ENCODE measurements around the gene ERP29.

ERP29 gene

DNA sequence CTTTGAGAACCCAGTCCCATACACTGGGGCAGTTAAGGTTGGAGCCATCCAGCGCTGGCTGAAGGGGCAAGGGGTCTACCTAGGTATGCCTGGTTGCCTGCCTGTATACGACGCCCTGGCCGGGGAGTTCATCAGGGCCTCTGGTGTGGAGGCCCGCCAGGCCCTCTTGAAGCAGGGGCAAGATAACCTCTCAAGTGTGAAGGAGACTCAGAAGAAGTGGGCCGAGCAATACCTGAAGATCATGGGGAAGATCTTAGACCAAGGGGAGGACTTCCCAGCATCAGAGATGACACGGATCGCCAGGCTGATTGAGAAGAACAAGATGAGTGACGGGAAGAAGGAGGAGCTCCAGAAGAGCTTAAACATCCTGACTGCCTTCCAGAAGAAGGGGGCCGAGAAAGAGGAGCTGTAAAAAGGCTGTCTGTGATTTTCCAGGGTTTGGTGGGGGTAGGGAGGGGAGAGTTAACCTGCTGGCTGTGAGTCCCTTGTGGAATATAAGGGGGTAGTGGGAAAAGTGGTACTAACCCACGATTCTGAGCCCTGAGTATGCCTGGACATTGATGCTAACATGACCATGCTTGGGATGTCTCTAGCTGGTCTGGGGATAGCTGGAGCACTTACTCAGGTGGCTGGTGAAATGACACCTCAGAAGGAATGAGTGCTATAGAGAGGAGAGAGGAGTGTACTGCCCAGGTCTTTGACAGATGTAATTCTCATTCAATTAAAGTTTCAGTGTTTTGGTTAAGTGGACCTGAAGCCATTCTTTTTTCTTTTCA is 9.2 kb downstream of the ERP29 start:
- DNase-seq (ENCODE audit: low read depth): no peak
- H3K4me3 ChIP-seq (ENCODE audit: low read length): no peak overlapping the region
- no peak for TF ChIP-seq CTCF (conservative IDR thresholded peaks at IDR 0.05; ENCODE audit: low read depth, low read length)

DNA sequence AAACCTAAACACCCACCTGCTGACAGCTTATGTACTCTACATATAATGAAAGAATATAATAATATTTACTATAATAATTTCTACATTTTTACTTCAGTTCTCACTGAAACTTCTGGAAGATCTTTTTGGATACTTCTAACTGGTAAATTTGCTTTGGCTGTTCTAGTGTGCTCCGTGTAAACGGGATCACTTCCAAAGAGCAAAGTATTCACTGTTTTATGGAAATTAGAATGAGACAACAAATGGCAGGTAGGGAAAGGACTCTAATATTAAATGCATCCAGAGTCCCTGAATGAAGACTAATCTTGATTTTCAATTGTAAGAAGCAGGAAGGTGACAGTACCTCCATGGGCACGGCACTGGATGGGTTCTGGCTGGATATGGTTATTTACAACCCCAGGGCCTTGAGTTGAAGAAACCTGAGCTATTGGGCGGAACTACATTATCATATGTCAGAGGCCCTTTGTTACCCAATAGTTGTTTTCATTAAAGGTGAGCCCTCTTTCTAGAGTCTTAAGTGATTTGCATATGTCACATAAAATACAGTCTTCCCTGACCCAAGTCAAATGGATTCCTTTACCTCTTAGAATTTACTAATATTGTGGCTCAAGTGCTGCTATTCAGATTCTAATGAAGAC is 10.7 kb downstream of the ERP29 start:
- no peak for DNase-seq (ENCODE audit: low read depth)
- no peak overlapping the region for H3K4me3 ChIP-seq (ENCODE audit: low read length)
- TF ChIP-seq CTCF (conservative IDR thresholded peaks at IDR 0.05; ENCODE audit: low read depth, low read length): no peak

DNA sequence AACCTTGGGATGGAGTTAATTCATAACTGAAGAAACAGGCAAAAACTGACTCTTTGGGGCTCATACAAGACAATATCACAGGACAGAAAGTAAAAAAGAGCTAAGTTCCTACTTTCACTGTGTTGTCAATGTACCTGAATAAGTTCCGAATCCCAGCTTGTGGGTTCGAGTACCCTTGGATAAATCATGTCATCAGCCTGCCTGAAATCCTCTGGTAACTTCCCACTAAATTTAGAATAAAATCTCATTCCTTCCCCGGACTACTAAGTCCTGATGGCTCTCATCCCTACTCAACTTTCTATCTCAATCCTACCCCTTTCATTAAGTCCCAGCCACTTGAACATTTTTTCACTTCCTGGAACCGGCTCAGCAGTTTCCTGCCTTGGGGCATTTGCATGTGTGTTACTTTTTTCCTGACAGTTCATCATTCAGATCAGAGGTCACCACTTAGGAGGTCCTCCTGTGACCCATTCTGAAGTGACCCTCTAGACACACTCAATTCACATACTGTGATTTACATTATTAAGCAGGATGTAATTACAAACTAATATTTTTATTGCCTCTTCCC is 12.7 kb downstream of the ERP29 start:
- no peak for TF ChIP-seq CTCF (conservative IDR thresholded peaks at IDR 0.05; ENCODE audit: low read depth, low read length)
- H3K4me3 ChIP-seq (ENCODE audit: low read length): no peak overlapping the region
- no peak for DNase-seq (ENCODE audit: low read depth)

DNA sequence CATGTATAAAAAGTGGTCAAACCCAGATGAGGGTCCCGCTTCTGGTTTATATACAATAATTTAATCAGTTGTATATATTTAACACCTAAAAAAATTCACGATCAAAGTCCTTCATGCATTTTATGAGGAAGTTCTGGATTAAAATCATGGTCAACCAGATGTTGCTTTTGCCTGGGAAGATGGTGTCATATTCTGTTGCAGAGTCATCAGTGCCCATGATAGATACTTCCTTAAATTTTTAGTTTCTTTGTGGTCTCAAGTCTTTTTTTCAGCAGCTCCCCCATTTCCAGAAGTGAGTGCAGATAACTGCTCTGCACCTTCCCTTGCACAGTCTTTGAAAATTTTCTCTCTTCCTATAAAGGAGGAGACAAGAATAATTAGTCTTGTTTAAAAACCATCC is 16.1 kb downstream of the ERP29 start:
- TF ChIP-seq CTCF (conservative IDR thresholded peaks at IDR 0.05; ENCODE audit: low read depth, low read length): no peak
- no peak for DNase-seq (ENCODE audit: low read depth)
- no peak overlapping the region for H3K4me3 ChIP-seq (ENCODE audit: low read length)

DNA sequence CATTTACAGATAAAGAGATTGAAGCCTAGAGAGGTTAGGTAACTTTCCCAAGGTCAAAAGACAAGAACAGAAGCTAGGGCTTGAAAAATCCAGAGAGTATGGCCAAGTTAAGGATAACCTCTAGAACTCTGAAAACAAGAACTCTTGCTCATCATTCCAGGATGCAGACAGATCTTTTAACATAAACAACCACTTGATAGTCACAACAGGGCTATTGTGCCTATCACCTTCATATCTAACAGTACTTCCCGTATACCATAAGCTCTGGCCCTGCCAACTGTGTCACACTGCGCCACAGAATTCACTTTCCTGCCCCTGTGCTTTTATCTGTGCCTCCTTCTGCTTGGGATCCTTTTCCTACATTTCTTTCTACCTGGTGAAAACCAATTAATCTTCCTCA is 18.2 kb downstream of the ERP29 start:
- DNase-seq (ENCODE audit: low read depth): no peak
- no peak overlapping the region for H3K4me3 ChIP-seq (ENCODE audit: low read length)
- no peak for TF ChIP-seq CTCF (conservative IDR thresholded peaks at IDR 0.05; ENCODE audit: low read depth, low read length)

DNA sequence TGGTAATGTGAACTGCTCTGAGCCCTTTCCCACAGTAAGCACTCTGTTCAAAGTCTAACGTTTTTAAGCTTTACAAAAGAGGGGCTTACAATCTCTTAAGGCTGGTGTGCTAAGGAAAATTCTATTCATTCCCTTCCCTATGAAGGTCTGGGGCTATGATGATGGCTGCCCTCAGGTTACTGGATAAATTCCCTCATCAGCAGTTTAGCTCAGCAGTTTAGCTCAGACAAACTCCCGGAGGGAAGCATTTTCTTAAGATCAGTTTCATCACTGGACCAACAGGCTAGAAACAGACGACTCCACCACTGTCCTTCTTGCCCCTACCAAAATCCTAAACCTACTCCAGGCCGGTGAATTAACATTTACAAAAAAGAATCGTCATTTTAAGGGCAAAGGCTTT is 19.1 kb downstream of the ERP29 start:
- no peak for TF ChIP-seq CTCF (conservative IDR thresholded peaks at IDR 0.05; ENCODE audit: low read depth, low read length)
- DNase-seq (ENCODE audit: low read depth): no peak
- no peak overlapping the region for H3K4me3 ChIP-seq (ENCODE audit: low read length)

Measured in retinal pigment epithelial cell (primary cell).